GM12875 (cell line): ENCODE data around the gene TMOD1.

Experiments
- H3K4me3 ChIP-seq: one replicate; pipeline ENCODE4 v1.5.1; 2011; ENCODE audit warnings: low read depth, low read length, control low read depth
- CTCF ChIP-seq: IDR thresholded peaks from 2 replicates; pipeline ENCODE4 v1.5.1; 2011; ENCODE audit warnings: low read depth, mild to moderate bottlenecking, control low read depth, inconsistent platforms, low read length, moderate library complexity, borderline replicate concordance; ENCODE audit not compliant: insufficient read depth

Gene TMOD1

DNA sequence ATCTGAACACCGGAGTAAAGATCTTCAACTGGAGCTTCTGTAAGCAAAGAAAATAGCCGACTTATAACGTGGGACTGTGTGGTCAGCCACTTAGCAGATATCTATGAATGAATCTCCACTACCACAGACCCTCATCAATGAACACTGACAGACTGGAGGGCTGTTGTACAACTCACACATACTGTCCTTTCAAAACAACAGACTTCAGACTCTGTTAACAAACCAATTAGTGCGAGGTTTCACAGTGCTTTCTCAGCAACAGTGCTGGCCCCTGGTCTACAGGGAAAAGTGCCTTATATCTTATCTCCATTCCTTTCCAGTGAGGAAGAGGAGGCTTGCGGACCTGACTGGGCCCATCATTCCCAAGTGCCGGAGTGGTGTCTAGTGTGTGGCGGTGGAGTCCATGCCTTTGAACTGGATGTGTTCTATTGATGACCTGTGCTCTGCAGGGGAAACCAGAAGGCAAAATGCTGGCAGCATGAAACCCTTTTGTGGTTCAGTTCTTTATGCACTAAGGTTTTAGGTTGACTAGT is 97.9 kb downstream of the TMOD1 start:
- H3K4me3 ChIP-seq: no peak overlapping the region
- TF ChIP-seq CTCF: no peak

DNA sequence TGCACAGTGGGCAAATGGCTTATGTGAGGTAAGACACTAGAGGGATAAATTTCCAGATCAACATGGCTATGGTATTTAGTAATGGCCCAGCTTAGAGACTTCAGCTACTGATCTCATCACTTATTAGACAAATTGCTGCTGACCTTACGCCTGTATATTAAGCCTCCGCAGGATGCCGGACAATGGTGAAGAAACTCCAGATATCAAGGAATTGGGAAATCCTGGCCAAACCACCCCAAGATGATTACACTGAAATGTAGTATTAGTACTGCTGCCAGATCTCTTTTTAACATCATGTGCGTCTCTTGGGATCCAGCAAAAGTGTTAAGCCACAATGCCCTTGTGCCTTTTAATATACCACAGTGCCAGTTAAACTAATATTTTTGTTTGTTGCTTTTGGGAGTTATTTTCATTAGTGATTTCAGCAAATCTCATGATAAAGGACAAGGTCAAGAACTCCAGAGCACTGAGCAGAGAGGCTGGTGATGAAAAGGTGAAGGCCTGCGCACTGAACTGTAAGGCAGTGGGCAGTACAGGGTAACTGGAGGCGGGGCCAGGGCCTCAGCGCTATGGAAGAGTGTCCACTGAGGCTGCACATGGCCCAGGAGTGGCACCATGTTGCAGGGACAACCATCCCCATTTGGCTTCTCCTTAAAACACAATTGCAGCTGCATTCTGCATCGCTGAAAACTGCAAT is 99.2 kb downstream of the TMOD1 start:
- no peak for TF ChIP-seq CTCF
- H3K4me3 ChIP-seq: no peak overlapping the region

DNA sequence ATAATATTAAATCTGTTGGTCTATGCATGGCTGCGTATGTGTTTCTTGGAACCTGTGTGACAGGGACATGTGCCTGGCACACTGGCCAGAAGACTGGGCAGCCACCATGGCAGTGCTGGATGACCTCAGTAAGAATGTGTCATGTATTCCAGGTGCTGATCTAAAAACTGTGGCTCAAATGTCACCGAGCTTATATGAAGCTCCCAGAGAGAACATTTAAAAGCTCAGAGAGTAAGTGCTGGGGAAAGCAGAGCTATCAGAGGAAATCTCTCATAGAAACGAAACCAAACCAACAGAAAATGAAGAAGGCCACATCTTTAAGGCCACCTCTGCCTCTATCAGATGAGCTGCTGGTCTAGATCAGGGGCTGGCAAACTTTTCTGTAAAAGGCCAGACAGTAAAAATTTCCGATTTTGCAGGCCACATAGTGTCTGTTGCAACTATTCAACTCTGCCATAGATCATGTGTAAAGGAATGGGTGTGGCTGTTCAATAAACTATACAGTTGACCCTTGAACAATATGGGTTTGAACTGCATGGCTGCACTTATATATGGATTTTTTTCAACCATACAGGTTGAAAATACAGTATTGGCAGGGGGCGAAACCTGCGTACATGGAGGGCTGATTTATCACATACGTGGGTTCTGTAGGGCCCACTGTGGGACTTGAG is 99.9 kb downstream of the TMOD1 start:
- TF ChIP-seq CTCF: no peak
- no peak overlapping the region for H3K4me3 ChIP-seq

GRCh38 chr9:97602430-97602829 is 101.0 kb downstream of the TMOD1 start:
- TF ChIP-seq CTCF: no peak
- H3K4me3 ChIP-seq: no peak overlapping the region

DNA sequence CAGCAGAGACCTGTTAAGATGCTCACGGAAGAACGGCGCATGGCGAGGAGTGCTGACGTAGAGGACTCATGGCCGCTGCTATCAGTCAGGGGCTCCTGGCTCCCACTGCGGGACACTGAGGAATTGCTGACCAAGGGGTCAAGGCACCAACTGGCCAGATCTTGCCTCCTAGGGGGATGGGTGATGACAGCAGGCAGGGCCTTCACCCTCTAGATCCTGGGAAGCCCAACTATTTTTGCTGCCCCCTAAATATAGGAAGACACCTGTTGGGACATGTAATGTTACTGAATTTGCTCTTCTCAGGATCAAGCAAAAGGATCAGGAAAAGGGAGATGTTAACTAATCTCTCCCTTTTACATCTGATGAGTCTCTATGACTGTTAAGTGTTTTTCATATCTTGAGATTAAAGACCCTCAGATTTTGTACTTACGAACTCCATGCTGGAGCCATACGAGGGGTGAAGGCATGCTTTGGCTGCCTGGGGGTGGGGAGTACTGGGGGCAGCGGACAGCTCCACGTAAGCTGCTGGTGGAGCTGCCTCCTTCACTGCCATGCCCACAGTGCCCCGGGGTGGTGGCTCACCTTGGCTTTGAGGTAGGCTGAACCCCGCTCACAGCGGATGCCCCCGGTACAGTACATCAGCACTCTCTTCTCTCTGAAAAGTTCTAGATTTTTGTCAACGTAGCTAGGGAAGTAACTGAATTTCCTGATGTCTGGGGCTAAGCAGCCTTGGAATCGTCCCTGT is 103.6 kb downstream of the TMOD1 start:
- no peak overlapping the region for H3K4me3 ChIP-seq
- TF ChIP-seq CTCF: no peak

DNA sequence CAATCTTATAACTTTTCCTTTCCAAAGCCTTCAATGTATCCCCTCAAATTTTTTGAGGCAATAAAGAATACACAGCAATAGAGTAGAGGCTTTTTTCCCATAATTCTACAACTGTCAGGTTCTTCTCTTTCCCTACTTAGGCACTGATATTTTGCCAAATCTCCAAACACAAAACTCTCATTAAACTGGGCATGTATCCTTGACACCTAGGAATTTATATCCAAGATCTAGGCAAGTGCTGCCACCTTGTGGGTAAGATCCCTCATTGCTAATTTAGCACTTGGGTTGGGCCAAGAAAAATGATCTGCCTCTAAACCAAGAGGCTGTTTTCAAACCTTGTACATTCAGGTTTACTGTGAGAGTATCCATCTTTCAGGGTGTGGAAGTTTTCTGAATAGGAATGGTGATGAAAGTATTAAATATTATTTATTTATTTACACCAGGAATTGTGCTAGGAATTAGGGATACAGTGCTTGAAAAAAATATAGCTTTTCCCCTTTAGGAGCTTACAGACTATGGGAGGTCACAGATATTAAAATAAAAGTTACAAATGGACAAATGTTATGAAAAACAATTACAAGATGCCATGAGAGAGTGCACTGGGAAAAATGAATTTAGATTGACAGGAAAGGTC is 114.1 kb downstream of the TMOD1 start:
- no peak overlapping the region for H3K4me3 ChIP-seq
- peak; percentile 61; the same call in 1 of the 2 replicates for TF ChIP-seq CTCF
